H1 (cell line): ENCODE measurements around the gene CHRNA3. TPM values are rescaled to one million over a fixed set of nuclear protein-coding genes. Genes with fewer than 3 reads are reported as not detected.

Source experiments
- CTCF ChIA-PET: fragments of 300-600 bp; sonication (Branson Sonifier 250); formaldehyde crosslinking; loops from one replicate; lab custom pipeline; 2021; ENCODE audit not compliant: partially characterized antibody; lab: Charles Lee
- POLR2A ChIA-PET: fragments of 300-600 bp; sonication (Branson Sonifier 250); formaldehyde crosslinking; loops from one replicate; lab custom pipeline; 2021; ENCODE audit warnings: inconsistent platforms; ENCODE audit not compliant: partially characterized antibody; lab: Charles Lee
- DNase-seq, 2 experiments: peaks; one replicate each; pipeline versions ENCODE4 v3.0.0 to v3.0.0-alpha.2; 2010 to 2022; ENCODE audit warnings: low spot score in 2 of 2, low read depth in 1 of 2, mixed read lengths in 1 of 2
- FAIRE-seq: peaks from 2 replicates; lab custom pipeline; 2011; peaks lifted over from hg19 to GRCh38; lab: Jason Lieb, UNC
- H2AFZ ChIP-seq: 2 replicates; pipeline ENCODE4 v1.8.1; 2012; ENCODE audit warnings: low read length, inconsistent platforms
- H2AK5ac ChIP-seq: 2 replicates; pipeline ENCODE4 v1.6.1; 2013; ENCODE audit warnings: low read depth, low read length
- H2BK120ac ChIP-seq: replicated peaks from 2 replicates; pipeline ENCODE3; 2013; ENCODE audit warnings: low read depth, low read length, inconsistent platforms
- H2BK12ac ChIP-seq: 2 replicates; pipeline ENCODE4 v1.6.1; 2013; ENCODE audit warnings: low read depth, low read length
- H2BK15ac ChIP-seq: 2 replicates; pipeline ENCODE4 v1.6.1; 2013; ENCODE audit warnings: low read length
- H2BK20ac ChIP-seq: 2 replicates; pipeline ENCODE4 v1.6.1; 2013; ENCODE audit warnings: low read length
- H2BK5ac ChIP-seq: 2 replicates; pipeline ENCODE4 v1.6.1; 2013; ENCODE audit warnings: low read depth, low read length
- H3K14ac ChIP-seq: 2 replicates; pipeline ENCODE4 v1.6.1; 2013; ENCODE audit warnings: inconsistent platforms; ENCODE audit not compliant: insufficient read length
- H3K18ac ChIP-seq: 2 replicates; pipeline ENCODE4 v1.6.1; 2013; ENCODE audit warnings: low read length; ENCODE audit errors: extremely low read depth
- H3K23ac ChIP-seq: 2 replicates; pipeline ENCODE4 v1.6.1; 2013; ENCODE audit warnings: inconsistent platforms; ENCODE audit not compliant: insufficient read length
- H3K23me2 ChIP-seq: 2 replicates; pipeline ENCODE4 v1.6.1; 2013; ENCODE audit warnings: low read depth, low read length
- H3K27ac ChIP-seq: 2 replicates; pipeline ENCODE4 v1.6.1; 2011; ENCODE audit warnings: low read depth, low read length, inconsistent platforms
- H3K27me3 ChIP-seq, 4 experiments: replicated peaks in 1 of 4; 1 replicate in 1 of 4; 2 replicates in 3 of 4; pipeline versions ENCODE4 v1.6.1 to v1.8.1; 2011 to 2013; ENCODE audit warnings: low read length in 3 of 4, mild to moderate bottlenecking in 3 of 4, inconsistent platforms in 2 of 4, mixed read lengths in 2 of 4, moderate library complexity in 1 of 4; ENCODE audit not compliant: control insufficient read depth in 3 of 4, insufficient read depth in 3 of 4; ENCODE audit errors: extremely low read depth in 1 of 4
- H3K36me3 ChIP-seq, 4 experiments: 2 replicates each; pipeline versions ENCODE4 v1.6.1 to v1.8.1; 2011 to 2013; ENCODE audit warnings: mild to moderate bottlenecking in 4 of 4, low read length in 3 of 4, moderate library complexity in 2 of 4, control low read depth in 1 of 4, inconsistent platforms in 1 of 4; ENCODE audit not compliant: insufficient read depth in 4 of 4, control insufficient read depth in 2 of 4
- H3K4ac ChIP-seq: replicated peaks from 2 replicates; pipeline ENCODE3; 2013; ENCODE audit warnings: low read length, low read depth, mixed read lengths, inconsistent platforms; ENCODE audit not compliant: insufficient read length
- H3K4me1 ChIP-seq, 4 experiments: replicated peaks in 1 of 4; 1 replicate in 1 of 4; 2 replicates in 3 of 4; pipeline versions ENCODE4 v1.6.1 to v1.8.1; 2011 to 2013; ENCODE audit warnings: low read length in 3 of 4, inconsistent platforms in 2 of 4, mixed read lengths in 1 of 4; ENCODE audit not compliant: insufficient read depth in 4 of 4, control insufficient read depth in 3 of 4
- H3K4me2 ChIP-seq, 2 experiments: 2 replicates each; pipeline versions ENCODE4 v1.6.1 to v1.8.1; 2011 to 2013; ENCODE audit warnings: low read depth in 2 of 2, low read length in 2 of 2, control low read depth in 1 of 2, inconsistent platforms in 1 of 2, mild to moderate bottlenecking in 1 of 2; ENCODE audit not compliant: insufficient read depth in 1 of 2
- H3K4me3 ChIP-seq, 4 experiments: fragments of 200-600, 300-600 bp in 1 of 4; sonication (generic), shearing (Covaris generic), sonication (Bioruptor Twin) in 1 of 4; 2 replicates each; pipeline versions ENCODE4 v1.5.1 to v1.8.1; 2011 to 2016; ENCODE audit warnings: low read length in 4 of 4, low read depth in 3 of 4, control low read depth in 2 of 4, inconsistent platforms in 2 of 4, mild to moderate bottlenecking in 2 of 4, mixed read lengths in 1 of 4, moderate library complexity in 1 of 4; ENCODE audit not compliant: insufficient read depth in 2 of 4; ENCODE audit errors: extremely low read depth in 1 of 4
- H3K56ac ChIP-seq: replicated peaks from 2 replicates; pipeline ENCODE3; 2013; ENCODE audit warnings: low read depth, mild to moderate bottlenecking, mixed read lengths, low read length, inconsistent platforms; ENCODE audit not compliant: insufficient read length
- H3K79me1 ChIP-seq: 2 replicates; pipeline ENCODE4 v1.6.1; 2013; ENCODE audit warnings: low read depth, low read length, control low read depth
- H3K79me2 ChIP-seq, 2 experiments: 2 replicates each; pipeline versions ENCODE4 v1.6.1 to v1.8.1; 2012 to 2013; ENCODE audit warnings: low read length in 2 of 2, mild to moderate bottlenecking in 2 of 2, inconsistent platforms in 1 of 2; ENCODE audit not compliant: insufficient read depth in 2 of 2, control insufficient read depth in 1 of 2
- H3K9ac ChIP-seq, 4 experiments: replicated peaks in 1 of 4; 1 replicate in 1 of 4; 2 replicates in 3 of 4; pipeline versions ENCODE4 v1.6.1 to v1.8.1; 2011 to 2013; ENCODE audit warnings: low read depth in 3 of 4, low read length in 3 of 4, control low read depth in 2 of 4, mild to moderate bottlenecking in 2 of 4, moderate library complexity in 2 of 4, inconsistent platforms in 1 of 4; ENCODE audit errors: extremely low read depth in 1 of 4
- H3K9me3 ChIP-seq, 2 experiments: 2 replicates each; pipeline versions ENCODE4 v1.6.1 to v1.8.1; 2012 to 2013; ENCODE audit warnings: mild to moderate bottlenecking in 2 of 2, moderate library complexity in 2 of 2, control low read depth in 1 of 2, inconsistent platforms in 1 of 2, low read depth in 1 of 2, low read length in 1 of 2, mixed read lengths in 1 of 2; ENCODE audit not compliant: insufficient read depth in 2 of 2
- H4K20me1 ChIP-seq, 2 experiments: replicated peaks in 1 of 2; 2 replicates each; pipeline versions ENCODE3 to v1.8.1; 2011 to 2013; ENCODE audit warnings: inconsistent platforms in 2 of 2, low read length in 2 of 2, mild to moderate bottlenecking in 1 of 2; ENCODE audit not compliant: insufficient read depth in 2 of 2, control insufficient read depth in 1 of 2
- H4K5ac ChIP-seq: 2 replicates; pipeline ENCODE4 v1.6.1; 2013; ENCODE audit warnings: low read length, low read depth, mixed read lengths, inconsistent platforms; ENCODE audit not compliant: insufficient read length
- H4K8ac ChIP-seq: 2 replicates; pipeline ENCODE4 v1.8.0; 2013; ENCODE audit warnings: mild to moderate bottlenecking, moderate library complexity, low read length, inconsistent platforms; ENCODE audit not compliant: insufficient read depth; ENCODE audit errors: extremely low read depth
- H4K91ac ChIP-seq: replicated peaks from 2 replicates; pipeline ENCODE3; 2013; ENCODE audit warnings: low read length, mixed read lengths, inconsistent platforms; ENCODE audit not compliant: insufficient read length
- BRCA1 ChIP-seq: IDR thresholded peaks from 2 replicates; pipeline ENCODE4 v1.6.1; 2012; ENCODE audit warnings: low read depth, low read length, improper control_type of control experiment
- CHD1 ChIP-seq: IDR thresholded peaks from 2 replicates; pipeline ENCODE4 v1.6.1; 2012; ENCODE audit warnings: low read depth, low read length, improper control_type of control experiment
- TAF7 ChIP-seq: optimal IDR thresholded peaks from 2 replicates; pipeline ENCODE3; 2011; ENCODE audit warnings: low read depth, mild to moderate bottlenecking, inconsistent platforms, low read length, moderate library complexity, borderline replicate concordance
- WGBS, 2 experiments: shearing (Covaris generic) in 1 of 2; methylation state at CpG; one replicate each; pipeline versions ENCODE4 v1.1.6 to v1.1.7; 2013 to 2015; ENCODE audit warnings: low lambda C conversion rate in 2 of 2, mixed read lengths in 2 of 2, inconsistent platforms in 1 of 2, low coverage in 1 of 2, missing lambda C conversion rate in 1 of 2; ENCODE audit not compliant: insufficient replicate concordance in 2 of 2, insufficient coverage in 1 of 2, insufficient read length in 1 of 2; ENCODE audit errors: extremely low coverage in 1 of 2, missing lambda C conversion rate in 1 of 2; 5-methylcytosine and 5-hydroxymethylcytosine counted together
- polyA plus RNA-seq, 7 experiments: library from polyadenylated mRNA; depleted of rRNA in 3 of 7; stranded (reverse) in 5 of 7; unstranded in 2 of 7; fragments of >200 nt in 5 of 7; fragments of 200-250 nt in 2 of 7; gene quantifications; 1 replicate in 5 of 7; 2 replicates in 1 of 7; 4 replicates in 1 of 7; pipeline versions ENCODE4 v1.2.1 to v1.2.3, GENCODE V29; 2011 to 2013; ENCODE audit warnings: missing spikeins in 2 of 7, mixed read lengths in 2 of 7
- total RNA-seq: library from RNA; stranded (reverse); fragmentation: NEBNext Ultra II Directional; extraction: Animal tissue kit (Norgen Biotek cat#: 25700); gene quantifications from 2 replicates; pipeline ENCODE4 v1.2.1, GENCODE V29; 2021

The CHRNA3 gene
- total and polyA plus RNA-seq, 2 of the 8 experiments (the other 6 are each of a cell fraction or from before 2014, with no cell fraction given): 2.1 to 4.7 TPM

- Histone ChIP-seq H2BK5ac (0 out of 2 replicates have a peak overlapping the region, but pooled peaks have one; percentile 18), H2AK5ac (no peak overlapping the region), H3K79me2 (peaks cover 0 to 36% of the 10 kb centered on the region in 2 experiments; a peak in 2 of 4 replicates), H3K4ac (peak overlapping the region; percentile 2), H3K14ac (no peak overlapping the region), H4K8ac (no peak overlapping the region), H3K4me1 (peaks cover 3 to 10% (median 4%) of the 10 kb centered on the region in 4 experiments; a peak in 6 of 7 replicates), H3K27ac (peak overlapping the region; percentile 71; the same call in 1 of the 2 replicates), H3K23ac (no peak overlapping the region), H2BK20ac (no peak overlapping the region), H3K9me3 (no peaks in the 10 kb centered on the region), H4K20me1 (no peaks in the 10 kb centered on the region), H2BK12ac (no peak overlapping the region), H3K23me2 (peaks cover 5% of the 10 kb centered on the region; the same call in 1 of the 2 replicates), H4K91ac (no peak overlapping the region), H3K4me3 (peak overlapping the region; percentile 80 to 89 (median 84)), H3K27me3 (no peaks in the 10 kb centered on the region), H4K5ac (no peak overlapping the region), H3K4me2 (peak overlapping the region; percentile 63 to 87), H3K18ac (peak overlapping the region; percentile 26; the same call in 1 of the 2 replicates), H3K9ac (peak overlapping the region; percentile 55 to 82 (median 77)), H2AFZ (peak overlapping the region; percentile 64), H3K79me1 (no peaks in the 10 kb centered on the region), H3K36me3 (no peaks in the 10 kb centered on the region), H2BK120ac (no peak overlapping the region), H2BK15ac (no peak overlapping the region), H3K56ac (peak overlapping the region; percentile 52)
- ChIA-PET CTCF (interaction anchor here (0.8 to 2.1 kb wide), 10 partner anchors 8 to 258 kb away, joined by 3 to 7 read pairs (median 4); partner anchors contain the start of gene PSMA4), POLR2A (interaction anchor here (0.6 to 2.6 kb wide), 14 partner anchors 8 to 302 kb away, joined by 3 to 17 read pairs (median 4); partner anchors contain the start of genes DNAJA4, HYKK, PSMA4 and SKIC8)
- DNase-seq: peak in 1 of 2 experiments; percentile 52
- 5% methylated on average over 19 of the region's 19 CpGs; no CpG with 5 or more reads in 1 of the 2 experiments for WGBS, 2 experiments
- FAIRE-seq: no peak
- no peak for TF ChIP-seq BRCA1
- no peak for TF ChIP-seq CHD1
- no peak for TF ChIP-seq TAF7
Measured at GRCh38 chr15:78565951-78566774, 54.6 kb downstream of the CHRNA3 start.
